ENCODE results near the gene SBF2.
"Not testable (repeated sequence)": the region's sequence is repeated elsewhere in the genome, so short reads cannot be mapped to it uniquely, and the experiment has no call there.

SBF2 gene

GRCh38 chr11:10232756-10233155 lies 61.3 kb downstream of the SBF2 start:
- in situ Hi-C loops (cut with HindIII; ENCODE audit: low pct_ligation_motif_present, low pct_unique_long_range_greater_than_20kb, low sequenced_read_pairs) = no loop called here
- DNase-seq = no peak

GRCh38 chr11:10231803-10232202 lies 62.2 kb downstream of the SBF2 start:
- DNase-seq; in situ Hi-C loops (cut with HindIII; ENCODE audit: low pct_ligation_motif_present, low pct_unique_long_range_greater_than_20kb, low sequenced_read_pairs): not testable (repeated sequence)

- DNase-seq = no peak
- in situ Hi-C loops (cut with HindIII; ENCODE audit: low pct_ligation_motif_present, low pct_unique_long_range_greater_than_20kb, low sequenced_read_pairs) = no loop called here
These were observed 68.5 kb downstream of the SBF2 start for GRCh38 chr11:10225553-10225952.

- in situ Hi-C loops (cut with HindIII; ENCODE audit: low pct_ligation_motif_present, low pct_unique_long_range_greater_than_20kb, low sequenced_read_pairs) = no loop called here
- DNase-seq = no peak
These were observed 71.6 kb downstream of the SBF2 start for GRCh38 chr11:10222399-10222798.

- in situ Hi-C loops (cut with HindIII; ENCODE audit: low pct_ligation_motif_present, low pct_unique_long_range_greater_than_20kb, low sequenced_read_pairs) = no loop called here
- DNase-seq = no peak
These were observed 72.7 kb downstream of the SBF2 start for GRCh38 chr11:10221342-10221741.

GRCh38 chr11:10211470-10211869 lies 82.5 kb downstream of the SBF2 start:
- in situ Hi-C loops (cut with HindIII; ENCODE audit: low pct_ligation_motif_present, low pct_unique_long_range_greater_than_20kb, low sequenced_read_pairs) = no loop called here
- DNase-seq = no peak

- in situ Hi-C loops (cut with HindIII; ENCODE audit: low pct_ligation_motif_present, low pct_unique_long_range_greater_than_20kb, low sequenced_read_pairs) = no loop called here
These were observed 84.7 kb downstream of the SBF2 start for GRCh38 chr11:10209326-10209725.

GRCh38 chr11:10208131-10208575 lies 85.9 kb downstream of the SBF2 start:
- DNase-seq = peak; percentile 47
- in situ Hi-C loops (cut with HindIII; ENCODE audit: low pct_ligation_motif_present, low pct_unique_long_range_greater_than_20kb, low sequenced_read_pairs) = no loop called here

More at GRCh38 chr11:10209326-10209725, 84.7 kb downstream of the SBF2 start:
- no peak for DNase-seq

GRCh38 chr11:10205928-10206327 lies 88.1 kb downstream of the SBF2 start:
- in situ Hi-C loops (cut with HindIII; ENCODE audit: low pct_ligation_motif_present, low pct_unique_long_range_greater_than_20kb, low sequenced_read_pairs) = no loop called here
- DNase-seq = no peak

GRCh38 chr11:10204021-10204420 lies 90.0 kb downstream of the SBF2 start:
- in situ Hi-C loops (cut with HindIII; ENCODE audit: low pct_ligation_motif_present, low pct_unique_long_range_greater_than_20kb, low sequenced_read_pairs) = no loop called here
- peak; percentile 22 for DNase-seq

GRCh38 chr11:10201343-10201742 lies 92.7 kb downstream of the SBF2 start:
- DNase-seq = no peak
- in situ Hi-C loops (cut with HindIII; ENCODE audit: low pct_ligation_motif_present, low pct_unique_long_range_greater_than_20kb, low sequenced_read_pairs) = no loop called here

GRCh38 chr11:10197091-10197490 lies 96.9 kb downstream of the SBF2 start:
- DNase-seq = no peak

GRCh38 chr11:10192036-10192435 lies 102.0 kb downstream of the SBF2 start:
- DNase-seq = no peak
- in situ Hi-C loops (cut with HindIII; ENCODE audit: low pct_ligation_motif_present, low pct_unique_long_range_greater_than_20kb, low sequenced_read_pairs) = no loop called here

More at GRCh38 chr11:10197091-10197490, 96.9 kb downstream of the SBF2 start:
- in situ Hi-C loops (cut with HindIII; ENCODE audit: low pct_ligation_motif_present, low pct_unique_long_range_greater_than_20kb, low sequenced_read_pairs) = no loop called here

- peak; percentile 34 for DNase-seq
- in situ Hi-C loops (cut with HindIII; ENCODE audit: low pct_ligation_motif_present, low pct_unique_long_range_greater_than_20kb, low sequenced_read_pairs) = no loop called here
These were observed 112.2 kb downstream of the SBF2 start for GRCh38 chr11:10181811-10182210.

GRCh38 chr11:10164621-10165020 lies 129.4 kb downstream of the SBF2 start:
- DNase-seq = no peak
- in situ Hi-C loops (cut with HindIII; ENCODE audit: low pct_ligation_motif_present, low pct_unique_long_range_greater_than_20kb, low sequenced_read_pairs) = no loop called here

GRCh38 chr11:10162222-10162621 lies 131.8 kb downstream of the SBF2 start:
- in situ Hi-C loops (cut with HindIII; ENCODE audit: low pct_ligation_motif_present, low pct_unique_long_range_greater_than_20kb, low sequenced_read_pairs) = no loop called here
- no peak for DNase-seq

- DNase-seq = no peak
- in situ Hi-C loops (cut with HindIII; ENCODE audit: low pct_ligation_motif_present, low pct_unique_long_range_greater_than_20kb, low sequenced_read_pairs) = no loop called here
These were observed 133.7 kb downstream of the SBF2 start for GRCh38 chr11:10160350-10160749.

GRCh38 chr11:10158461-10158860 lies 135.6 kb downstream of the SBF2 start:
- DNase-seq = no peak
- in situ Hi-C loops (cut with HindIII; ENCODE audit: low pct_ligation_motif_present, low pct_unique_long_range_greater_than_20kb, low sequenced_read_pairs) = no loop called here

- DNase-seq = no peak
- in situ Hi-C loops (cut with HindIII; ENCODE audit: low pct_ligation_motif_present, low pct_unique_long_range_greater_than_20kb, low sequenced_read_pairs) = no loop called here
These were observed 138.1 kb downstream of the SBF2 start for GRCh38 chr11:10155793-10156490.

- in situ Hi-C loops (cut with HindIII; ENCODE audit: low pct_ligation_motif_present, low pct_unique_long_range_greater_than_20kb, low sequenced_read_pairs) = no loop called here
- DNase-seq = no peak
These were observed 143.2 kb downstream of the SBF2 start for GRCh38 chr11:10150800-10151199.
